IPS-18a (cell line): ENCODE results near the gene AK2.

Experiments used
- H3K27ac ChIP-seq: one replicate; pipeline ENCODE4 v1.5.1; 2013; ENCODE audit warnings: low read length
- H3K27me3 ChIP-seq: one replicate; pipeline ENCODE4 v1.6.1; 2013; ENCODE audit warnings: mild to moderate bottlenecking, low read length; ENCODE audit not compliant: control insufficient read depth, insufficient read depth
- H3K36me3 ChIP-seq: one replicate; pipeline ENCODE4 v1.6.1; 2013; ENCODE audit warnings: low read depth, low read length; ENCODE audit not compliant: control insufficient read depth
- H3K4me1 ChIP-seq: one replicate; pipeline ENCODE4 v1.6.1; 2013; ENCODE audit warnings: low read depth, low read length; ENCODE audit not compliant: control insufficient read depth
- H3K4me3 ChIP-seq: one replicate; pipeline ENCODE4 v1.5.1; 2013; ENCODE audit warnings: low read length
- H3K9ac ChIP-seq: one replicate; pipeline ENCODE4 v1.6.1; 2013; ENCODE audit warnings: mild to moderate bottlenecking, low read length, moderate library complexity
- H3K9me3 ChIP-seq: one replicate; pipeline ENCODE4 v1.6.1; 2013; ENCODE audit warnings: low read depth, low read length; ENCODE audit not compliant: control insufficient read depth

AK2 gene

DNA sequence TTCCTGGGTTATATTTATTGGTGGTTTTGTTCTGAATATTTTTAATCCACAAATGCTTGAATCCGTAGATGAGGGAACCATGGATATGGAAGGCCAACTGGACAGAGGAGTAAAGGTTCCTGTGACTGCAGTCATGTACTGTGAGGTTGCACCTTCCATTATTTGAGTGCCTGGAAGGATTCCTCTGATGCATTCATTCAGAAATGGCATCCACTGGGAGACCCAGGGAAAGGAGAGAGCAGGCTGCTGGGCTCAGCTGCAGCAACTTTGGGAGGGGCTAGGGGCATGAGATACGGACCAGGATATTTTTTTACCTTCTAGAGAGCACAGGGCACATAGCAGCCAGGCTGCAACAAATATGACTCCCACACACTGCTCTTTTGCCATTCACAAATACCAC is 19.5 kb downstream of the AK2 start:
- peaks cover 68% of the 10 kb centered on the region for H3K36me3 ChIP-seq
- no peaks in the 10 kb centered on the region for H3K9me3 ChIP-seq
- H3K4me3 ChIP-seq = no peak overlapping the region
- H3K4me1 ChIP-seq = no peaks in the 10 kb centered on the region
- no peak overlapping the region for H3K27ac ChIP-seq
- no peak overlapping the region for H3K9ac ChIP-seq
- no peaks in the 10 kb centered on the region for H3K27me3 ChIP-seq

DNA sequence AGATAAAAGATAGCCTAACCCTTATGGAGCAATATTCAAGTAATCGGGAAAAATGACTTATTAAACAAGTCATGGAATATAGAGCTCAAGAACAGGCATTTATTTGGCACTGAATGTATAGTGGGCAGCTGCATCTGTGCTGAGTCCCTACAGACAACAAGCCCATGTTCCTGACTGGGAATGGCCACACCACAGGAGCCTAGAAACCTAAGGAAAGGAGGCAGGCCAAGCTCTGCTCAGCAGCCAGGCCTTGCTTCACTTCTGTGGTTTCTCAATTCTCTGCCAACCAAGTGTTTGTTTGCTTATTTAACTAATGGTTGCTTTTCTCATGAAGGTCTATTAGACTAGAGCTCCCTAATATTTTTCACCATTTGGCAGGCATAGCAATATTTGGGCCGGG is 21.5 kb downstream of the AK2 start:
- H3K27me3 ChIP-seq = no peaks in the 10 kb centered on the region
- H3K9me3 ChIP-seq = no peaks in the 10 kb centered on the region
- no peak overlapping the region for H3K27ac ChIP-seq
- no peak overlapping the region for H3K9ac ChIP-seq
- peaks cover 66% of the 10 kb centered on the region for H3K36me3 ChIP-seq
- H3K4me3 ChIP-seq = no peak overlapping the region
- no peaks in the 10 kb centered on the region for H3K4me1 ChIP-seq

- no peaks in the 10 kb centered on the region for H3K9me3 ChIP-seq
- H3K9ac ChIP-seq = no peak overlapping the region
- H3K27me3 ChIP-seq = no peaks in the 10 kb centered on the region
- no peak overlapping the region for H3K27ac ChIP-seq
- no peak overlapping the region for H3K4me3 ChIP-seq
- no peaks in the 10 kb centered on the region for H3K4me1 ChIP-seq
- H3K36me3 ChIP-seq = peaks cover 60% of the 10 kb centered on the region
Measured at GRCh38 chr1:33014464-33015163, 22.1 kb downstream of the AK2 start.

DNA sequence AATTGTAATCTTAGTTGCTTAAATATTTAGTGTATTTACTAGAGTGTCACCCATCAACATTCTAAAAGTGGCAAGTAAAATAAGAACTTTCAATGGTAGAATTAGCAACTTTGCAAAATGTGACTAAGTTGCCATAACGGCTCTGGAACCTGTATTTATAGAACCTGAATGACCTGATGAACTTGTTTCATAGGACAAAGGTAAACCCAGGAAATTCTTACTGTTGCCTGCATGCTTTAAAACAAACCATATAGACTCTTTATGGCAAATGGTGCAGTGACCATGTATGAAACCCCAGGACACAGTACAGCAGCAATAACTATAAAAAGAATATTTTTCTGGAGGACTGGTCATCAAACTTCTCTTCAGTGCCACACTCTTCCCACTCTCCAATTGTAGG is 22.9 kb downstream of the AK2 start:
- no peak overlapping the region for H3K9ac ChIP-seq
- H3K27ac ChIP-seq = no peak overlapping the region
- H3K9me3 ChIP-seq = no peaks in the 10 kb centered on the region
- peaks cover 61% of the 10 kb centered on the region for H3K36me3 ChIP-seq
- H3K4me3 ChIP-seq = no peak overlapping the region
- no peaks in the 10 kb centered on the region for H3K4me1 ChIP-seq
- H3K27me3 ChIP-seq = no peaks in the 10 kb centered on the region

DNA sequence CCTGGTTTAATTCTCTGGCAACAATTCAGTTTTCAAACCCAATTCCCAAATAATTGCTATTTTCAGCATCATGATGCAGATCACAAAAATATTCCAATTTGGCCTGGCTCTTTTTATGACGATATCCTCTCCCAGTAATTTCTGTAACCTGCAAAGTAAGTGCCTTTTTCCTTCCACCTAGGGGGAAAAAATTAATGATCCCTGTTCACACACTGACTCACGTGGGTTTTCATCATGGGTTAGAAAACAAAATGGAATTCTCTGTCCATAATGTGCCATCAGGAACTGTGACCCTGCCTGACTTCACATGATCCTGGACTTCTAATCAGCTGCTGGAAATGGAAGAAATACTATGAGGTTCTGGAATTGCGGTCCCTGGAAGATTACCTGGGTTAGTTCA is 24.5 kb downstream of the AK2 start:
- H3K4me3 ChIP-seq = no peak overlapping the region
- H3K27me3 ChIP-seq = no peaks in the 10 kb centered on the region
- no peaks in the 10 kb centered on the region for H3K4me1 ChIP-seq
- no peak overlapping the region for H3K27ac ChIP-seq
- H3K36me3 ChIP-seq = peaks cover 56% of the 10 kb centered on the region
- H3K9ac ChIP-seq = no peak overlapping the region
- H3K9me3 ChIP-seq = no peaks in the 10 kb centered on the region

- H3K9me3 ChIP-seq = no peaks in the 10 kb centered on the region
- H3K27ac ChIP-seq = no peak overlapping the region
- H3K27me3 ChIP-seq = no peaks in the 10 kb centered on the region
- peaks cover 55% of the 10 kb centered on the region for H3K36me3 ChIP-seq
- no peak overlapping the region for H3K9ac ChIP-seq
- no peaks in the 10 kb centered on the region for H3K4me1 ChIP-seq
- no peak overlapping the region for H3K4me3 ChIP-seq
Measured at GRCh38 chr1:33010932-33011731, 25.6 kb downstream of the AK2 start.

GRCh38 chr1:33009561-33009960 is 27.1 kb downstream of the AK2 start:
- Histone ChIP-seq H3K36me3 (peaks cover 54% of the 10 kb centered on the region), H3K27ac (no peak overlapping the region)

DNA sequence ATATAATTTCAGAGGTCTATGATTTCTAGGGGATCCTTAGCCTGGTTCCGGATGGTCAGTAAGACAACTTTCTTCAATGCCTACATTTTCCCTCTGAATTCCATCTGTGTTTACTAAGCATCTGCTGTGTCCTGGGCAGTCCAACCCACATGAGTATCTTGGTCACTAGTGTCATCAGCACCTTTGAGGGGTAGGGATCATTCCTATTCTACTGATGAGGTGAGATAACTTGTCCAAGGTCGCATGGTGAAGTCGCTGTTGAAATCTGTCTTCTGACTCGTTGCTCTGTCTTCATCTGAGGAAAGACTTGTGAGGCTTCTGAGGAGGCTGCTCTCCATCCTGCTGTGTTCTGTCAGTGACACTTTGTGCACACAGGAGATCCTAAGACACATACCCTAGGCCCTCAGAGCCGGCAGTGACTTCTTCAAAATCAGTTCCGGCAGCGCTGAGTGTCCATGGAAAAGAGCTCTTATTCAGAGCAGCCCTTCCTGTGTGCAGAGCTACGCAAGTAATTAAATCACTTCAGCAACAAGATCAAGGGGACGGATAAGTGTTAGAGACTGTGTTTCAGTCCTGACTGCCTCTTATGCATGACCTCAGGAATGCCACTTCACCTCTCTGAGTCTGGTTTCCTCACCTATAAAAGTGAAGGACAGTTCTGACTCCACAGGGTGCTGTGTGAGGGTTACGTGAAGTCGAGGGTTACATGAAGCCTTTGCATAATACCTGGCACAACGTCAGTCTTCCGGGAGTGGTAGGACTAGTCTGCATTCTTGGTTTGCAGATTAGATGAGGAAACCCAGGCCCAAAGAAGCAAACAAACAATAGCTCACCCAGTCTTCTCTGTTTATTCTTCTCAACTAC is 28.4 kb downstream of the AK2 start:
- Histone ChIP-seq H3K4me3 (no peak overlapping the region), H3K4me1 (no peaks in the 10 kb centered on the region), H3K9ac (no peak overlapping the region), H3K27me3 (no peaks in the 10 kb centered on the region), H3K27ac (no peak overlapping the region), H3K36me3 (peaks cover 41% of the 10 kb centered on the region), H3K9me3 (no peaks in the 10 kb centered on the region)

More at GRCh38 chr1:33009561-33009960, 27.1 kb downstream of the AK2 start:
- Histone ChIP-seq H3K9me3 (no peaks in the 10 kb centered on the region), H3K4me1 (no peaks in the 10 kb centered on the region), H3K27me3 (no peaks in the 10 kb centered on the region), H3K4me3 (no peak overlapping the region), H3K9ac (no peak overlapping the region)

- H3K27me3 ChIP-seq = no peaks in the 10 kb centered on the region
- H3K27ac ChIP-seq = no peak overlapping the region
- H3K4me3 ChIP-seq = no peak overlapping the region
- H3K4me1 ChIP-seq = no peaks in the 10 kb centered on the region
- no peaks in the 10 kb centered on the region for H3K9me3 ChIP-seq
- peaks cover 33% of the 10 kb centered on the region for H3K36me3 ChIP-seq
- no peak overlapping the region for H3K9ac ChIP-seq
Measured at GRCh38 chr1:33007190-33008050, 29.3 kb downstream of the AK2 start.

- H3K4me3 ChIP-seq = no peak overlapping the region
- H3K4me1 ChIP-seq = no peaks in the 10 kb centered on the region
- H3K9ac ChIP-seq = no peak overlapping the region
- no peaks in the 10 kb centered on the region for H3K27me3 ChIP-seq
- H3K9me3 ChIP-seq = no peaks in the 10 kb centered on the region
- peaks cover 18% of the 10 kb centered on the region for H3K36me3 ChIP-seq
- H3K27ac ChIP-seq = no peak overlapping the region
Measured at GRCh38 chr1:33005838-33006421, 30.8 kb downstream of the AK2 start.
